MCF 10A (cell line): ENCODE data around the gene CLMN. TPM values are rescaled to one million over a fixed set of nuclear protein-coding genes. Genes with fewer than 3 reads are reported as not detected.

Experiments used
- BruUV-seq: library from RNA; stranded (reverse); fragments of 400-500 nt; replicated peaks from 2 replicates; lab custom pipeline; 2021; lab: Mats Ljungman, UMichigan
- CTCF ChIA-PET: fragments of 300-600 bp; sonication (Branson Sonifier 250); formaldehyde crosslinking; extraction: SDS; loops from one replicate; lab custom pipeline; 2021; ENCODE audit warnings: antibody characterized with exemption, inconsistent platforms; lab: Yijun Ruan, JAX
- POLR2A ChIA-PET: fragments of 300-600, 350-650 bp; sonication (Branson Sonifier 250); formaldehyde crosslinking; extraction: SDS; loops from one replicate; lab custom pipeline; 2020; ENCODE audit warnings: antibody characterized with exemption, inconsistent platforms; lab: Yijun Ruan, JAX
- DNase-seq: peaks from one replicate; pipeline ENCODE4 v3.0.0-alpha.2; 2018; ENCODE audit not compliant: unreplicated experiment
- H3K27ac Mint-ChIP-seq: one replicate; pipeline ENCODE4 v1.8.0; 2022; ENCODE audit warnings: mild to moderate bottlenecking, low read depth, mixed read lengths; ENCODE audit not compliant: unreplicated experiment
- H3K27me3 Mint-ChIP-seq: one replicate; pipeline ENCODE4 v1.8.0; 2022; ENCODE audit warnings: mixed read lengths; ENCODE audit not compliant: insufficient read depth, unreplicated experiment
- H3K36me3 Mint-ChIP-seq: one replicate; pipeline ENCODE4 v1.8.0; 2022; ENCODE audit warnings: mild to moderate bottlenecking, moderate library complexity, mixed read lengths; ENCODE audit not compliant: insufficient read depth, unreplicated experiment
- H3K4me1 Mint-ChIP-seq: one replicate; pipeline ENCODE4 v1.8.0; 2022; ENCODE audit warnings: mixed read lengths; ENCODE audit not compliant: insufficient read depth, unreplicated experiment
- H3K4me3 Mint-ChIP-seq: one replicate; pipeline ENCODE4 v1.8.0; 2022; ENCODE audit warnings: mild to moderate bottlenecking, moderate library complexity, mixed read lengths; ENCODE audit not compliant: unreplicated experiment
- H3K9me3 Mint-ChIP-seq: one replicate; pipeline ENCODE4 v1.8.0; 2022; ENCODE audit warnings: mixed read lengths; ENCODE audit not compliant: unreplicated experiment
- CTCF ChIP-seq: fragments of 200-600 bp; IDR thresholded peaks from one replicate; pipeline ENCODE4 v1.8.0; 2022; ENCODE audit warnings: antibody characterized with exemption, mild to moderate bottlenecking; ENCODE audit not compliant: unreplicated experiment
- intact Hi-C: fragments of 100-400 bp; cut with micrococcal nuclease; formaldehyde crosslinking; loops from 2 replicates; pipeline ENCODE4 v1.14.1; 2022
- total RNA-seq: library from RNA; stranded (reverse); gene quantifications from 2 replicates; pipeline ENCODE4 v1.2.3, GENCODE V29; 2022

The CLMN gene
- total RNA-seq, 1 experiment from 2014 or later, result 17.9 TPM

- Mint-ChIP-seq H3K27me3 (no peaks in the 10 kb centered on the region), H3K4me1 (peaks cover 4% of the 10 kb centered on the region), H3K4me3 (no peak overlapping the region), H3K27ac (no peak overlapping the region), H3K36me3 (no peaks in the 10 kb centered on the region), H3K9me3 (no peaks in the 10 kb centered on the region)
- ChIA-PET CTCF (interaction anchor here (0.6 to 0.7 kb wide), 4 partner anchors 13 to 129 kb away, joined by 3 to 5 read pairs (median 4); no protein-coding TSS in a partner anchor), POLR2A (no interaction called here)
- no peak for DNase-seq
- TF ChIP-seq CTCF, result no peak
- intact Hi-C loops, result no loop called here
- no TSS peak for BruUV-seq
Observed at GRCh38 chr14:95300002-95300696, 19.6 kb downstream of the CLMN start.

GRCh38 chr14:95299271-95299670 lies 20.4 kb downstream of the CLMN start:
- no peaks in the 10 kb centered on the region for H3K9me3 Mint-ChIP-seq
- no peak overlapping the region for H3K4me3 Mint-ChIP-seq
- H3K36me3 Mint-ChIP-seq, result no peaks in the 10 kb centered on the region
- intact Hi-C loops, result no loop called here
- peaks cover 9% of the 10 kb centered on the region for H3K4me1 Mint-ChIP-seq
- H3K27ac Mint-ChIP-seq, result no peak overlapping the region
- no peak for DNase-seq
- ChIA-PET POLR2A (no interaction called here), CTCF (no interaction called here)
- no peaks in the 10 kb centered on the region for H3K27me3 Mint-ChIP-seq
- BruUV-seq, result no TSS peak
- TF ChIP-seq CTCF, result no peak

GRCh38 chr14:95297832-95298231 lies 21.9 kb downstream of the CLMN start:
- ChIA-PET POLR2A (interaction anchor here (1.0 kb wide), 1 partner anchor 16 kb away, joined by 3 read pairs; no protein-coding TSS in a partner anchor), CTCF (interaction anchor here (0.9 kb wide), 1 partner anchor 133 kb away, joined by 4 read pairs; no protein-coding TSS in a partner anchor)
- Mint-ChIP-seq H3K4me3 (no peak overlapping the region), H3K36me3 (no peaks in the 10 kb centered on the region), H3K27ac (no peak overlapping the region), H3K4me1 (peaks cover 9% of the 10 kb centered on the region), H3K27me3 (no peaks in the 10 kb centered on the region), H3K9me3 (no peaks in the 10 kb centered on the region)
- DNase-seq, result no peak
- BruUV-seq, result no TSS peak
- TF ChIP-seq CTCF, result no peak
- intact Hi-C loops, result no loop called here

- ChIA-PET CTCF (interaction anchor here (0.6 to 0.9 kb wide), 5 partner anchors 12 to 633 kb away, joined by 3 to 4 read pairs (median 4); no protein-coding TSS in a partner anchor), POLR2A (interaction anchor here (0.6 to 1.0 kb wide), 3 partner anchors 17 to 798 kb away, joined by 3 to 4 read pairs (median 3); no protein-coding TSS in a partner anchor)
- Mint-ChIP-seq H3K27ac (no peak overlapping the region), H3K9me3 (no peaks in the 10 kb centered on the region), H3K4me1 (peaks cover 9% of the 10 kb centered on the region), H3K36me3 (no peaks in the 10 kb centered on the region), H3K27me3 (no peaks in the 10 kb centered on the region), H3K4me3 (no peak overlapping the region)
- intact Hi-C loops, result no loop called here
- no peak for DNase-seq
- no TSS peak for BruUV-seq
- TF ChIP-seq CTCF, result no peak
Observed at GRCh38 chr14:95296966-95297365, 22.7 kb downstream of the CLMN start.
